ENCODE data around the gene SLC27A1. TPM values are rescaled to one million over a fixed set of nuclear protein-coding genes. Genes with fewer than 3 reads are reported as not detected.
A peak's percentile ranks its signal among the peaks of the same experiment; 100 is the strongest.

Gene SLC27A1
- total and polyA plus RNA-seq, 9 of the 15 experiments (the other 6 are each of a cell fraction or from before 2014, with no cell fraction given): 0.06 to 3.0 (median 1.1) TPM

DNA sequence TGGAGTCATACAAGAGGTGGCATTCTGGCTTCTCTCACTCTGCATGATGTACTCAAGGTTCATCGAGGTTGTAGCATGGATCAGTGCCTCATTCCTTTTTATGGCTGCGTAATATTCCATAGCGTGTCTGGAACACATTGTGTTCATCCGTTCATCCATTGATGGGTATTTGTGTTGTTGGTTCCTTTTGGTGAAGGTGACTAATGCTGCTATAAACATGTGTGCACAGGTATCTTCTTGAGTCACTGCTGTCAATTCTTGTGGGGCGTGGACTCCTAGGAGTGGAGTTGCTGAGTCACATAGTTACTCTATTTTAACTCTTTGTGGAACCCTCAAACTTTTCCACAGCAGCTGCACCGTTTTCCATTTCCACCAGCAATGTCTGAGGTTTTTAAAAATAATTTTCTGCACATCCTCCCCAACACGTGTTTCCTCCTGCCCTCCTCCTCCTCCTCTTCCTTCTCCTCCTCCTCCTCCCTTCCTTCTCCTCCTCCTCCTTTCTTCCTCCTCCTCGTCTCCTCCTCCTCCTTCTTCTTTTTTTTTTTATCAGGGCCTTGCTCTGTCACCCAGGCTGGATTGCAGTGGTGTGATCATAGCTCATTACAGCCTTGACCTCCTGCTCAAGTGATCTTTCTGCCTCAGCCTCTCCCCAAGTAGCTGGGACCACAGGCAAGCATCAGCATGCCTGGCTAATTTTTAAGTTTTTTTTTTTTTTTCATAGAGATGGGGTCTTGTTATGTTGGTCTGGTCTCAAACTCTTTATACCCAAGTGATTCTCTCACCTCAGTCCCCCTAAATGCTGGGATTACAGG, 19.9 kb upstream of the SLC27A1 start (continued):
- TF ChIP-seq, protein P1, sequence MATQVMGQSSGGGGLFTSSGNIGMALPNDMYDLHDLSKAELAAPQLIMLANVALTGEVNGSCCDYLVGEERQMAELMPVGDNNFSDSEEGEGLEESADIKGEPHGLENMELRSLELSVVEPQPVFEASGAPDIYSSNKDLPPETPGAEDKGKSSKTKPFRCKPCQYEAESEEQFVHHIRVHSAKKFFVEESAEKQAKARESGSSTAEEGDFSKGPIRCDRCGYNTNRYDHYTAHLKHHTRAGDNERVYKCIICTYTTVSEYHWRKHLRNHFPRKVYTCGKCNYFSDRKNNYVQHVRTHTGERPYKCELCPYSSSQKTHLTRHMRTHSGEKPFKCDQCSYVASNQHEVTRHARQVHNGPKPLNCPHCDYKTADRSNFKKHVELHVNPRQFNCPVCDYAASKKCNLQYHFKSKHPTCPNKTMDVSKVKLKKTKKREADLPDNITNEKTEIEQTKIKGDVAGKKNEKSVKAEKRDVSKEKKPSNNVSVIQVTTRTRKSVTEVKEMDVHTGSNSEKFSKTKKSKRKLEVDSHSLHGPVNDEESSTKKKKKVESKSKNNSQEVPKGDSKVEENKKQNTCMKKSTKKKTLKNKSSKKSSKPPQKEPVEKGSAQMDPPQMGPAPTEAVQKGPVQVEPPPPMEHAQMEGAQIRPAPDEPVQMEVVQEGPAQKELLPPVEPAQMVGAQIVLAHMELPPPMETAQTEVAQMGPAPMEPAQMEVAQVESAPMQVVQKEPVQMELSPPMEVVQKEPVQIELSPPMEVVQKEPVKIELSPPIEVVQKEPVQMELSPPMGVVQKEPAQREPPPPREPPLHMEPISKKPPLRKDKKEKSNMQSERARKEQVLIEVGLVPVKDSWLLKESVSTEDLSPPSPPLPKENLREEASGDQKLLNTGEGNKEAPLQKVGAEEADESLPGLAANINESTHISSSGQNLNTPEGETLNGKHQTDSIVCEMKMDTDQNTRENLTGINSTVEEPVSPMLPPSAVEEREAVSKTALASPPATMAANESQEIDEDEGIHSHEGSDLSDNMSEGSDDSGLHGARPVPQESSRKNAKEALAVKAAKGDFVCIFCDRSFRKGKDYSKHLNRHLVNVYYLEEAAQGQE (IDR thresholded peaks at IDR 0.05; ENCODE audit: borderline replicate concordance): no peak
- TF ChIP-seq, protein P1 (CRISPR knock-in tag; IDR thresholded peaks at IDR 0.05; ENCODE audit: low read depth): no peak
- TF ChIP-seq PCBP1 (IDR thresholded peaks at IDR 0.05; ENCODE audit: low read depth, low read length, poor library complexity, severe bottlenecking): no peak
- no peak for TF ChIP-seq SNIP1 (IDR thresholded peaks at IDR 0.05; ENCODE audit: low read depth)
- 0 out of 2 replicates have a peak, but pooled peaks have one; percentile 29 for TF ChIP-seq ZFX (CRISPR knock-in tag; IDR thresholded peaks at IDR 0.05)
- TF ChIP-seq HDAC1 (IDR thresholded peaks at IDR 0.05): peak in 1 of 2 experiments; percentile 55; a peak in 1 of 4 replicates
- TF ChIP-seq DDX20 (tag; IDR thresholded peaks at IDR 0.05; ENCODE audit: low read depth): no peak
- TF ChIP-seq ZBTB7A (IDR thresholded peaks at IDR 0.05; ENCODE audit: borderline replicate concordance, control insufficient read depth, low read depth, low read length): no peak
